Gastrocnemius medialis (tissue), 4 donors: ENCODE results near the gene PRDM2.

Experiments
- POLR2A ChIP-seq, 2 donors: fragments of 450-650 bp; IDR thresholded peaks; one replicate each; pipeline ENCODE4 v1.6.1; 2017; ENCODE audit warnings: antibody characterized with exemption in 2 of 2, mild to moderate bottlenecking in 2 of 2, moderate library complexity in 2 of 2
- TF ChIP-seq, protein P1 (sequence below), 5 experiments: fragments of 450-650 bp in 3 of 5; fragments of 200-600 bp in 2 of 5; sonication (generic) in 2 of 5; IDR thresholded peaks in 4 of 5; conservative IDR thresholded peaks in 1 of 5; 1 replicate in 4 of 5; 2 replicates in 1 of 5; pipeline ENCODE4 v1.5.1; 2016 to 2019; ENCODE audit warnings: antibody characterized with exemption in 5 of 5, mild to moderate bottlenecking in 3 of 5, moderate library complexity in 3 of 5

DNA sequence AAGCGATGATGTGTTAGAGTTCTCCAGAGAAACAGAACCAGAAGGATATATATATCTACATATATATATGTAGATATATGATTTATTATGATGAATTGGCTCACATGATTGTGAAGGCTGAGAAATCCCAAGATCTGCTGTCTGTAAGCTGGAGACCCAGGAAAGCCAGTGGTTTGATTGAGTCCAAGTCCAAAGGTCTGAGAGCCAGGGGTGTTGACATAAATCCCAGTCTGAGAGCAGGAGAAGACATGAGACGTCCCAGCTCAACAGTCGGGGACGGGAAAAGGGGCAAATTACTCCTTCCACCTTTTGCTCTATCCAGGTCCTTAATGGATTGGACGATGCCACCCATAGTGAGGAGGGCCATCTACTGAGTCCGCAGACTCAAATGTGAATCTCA lies 126.6 kb downstream of the PRDM2 start:
- TF ChIP-seq, protein P1, sequence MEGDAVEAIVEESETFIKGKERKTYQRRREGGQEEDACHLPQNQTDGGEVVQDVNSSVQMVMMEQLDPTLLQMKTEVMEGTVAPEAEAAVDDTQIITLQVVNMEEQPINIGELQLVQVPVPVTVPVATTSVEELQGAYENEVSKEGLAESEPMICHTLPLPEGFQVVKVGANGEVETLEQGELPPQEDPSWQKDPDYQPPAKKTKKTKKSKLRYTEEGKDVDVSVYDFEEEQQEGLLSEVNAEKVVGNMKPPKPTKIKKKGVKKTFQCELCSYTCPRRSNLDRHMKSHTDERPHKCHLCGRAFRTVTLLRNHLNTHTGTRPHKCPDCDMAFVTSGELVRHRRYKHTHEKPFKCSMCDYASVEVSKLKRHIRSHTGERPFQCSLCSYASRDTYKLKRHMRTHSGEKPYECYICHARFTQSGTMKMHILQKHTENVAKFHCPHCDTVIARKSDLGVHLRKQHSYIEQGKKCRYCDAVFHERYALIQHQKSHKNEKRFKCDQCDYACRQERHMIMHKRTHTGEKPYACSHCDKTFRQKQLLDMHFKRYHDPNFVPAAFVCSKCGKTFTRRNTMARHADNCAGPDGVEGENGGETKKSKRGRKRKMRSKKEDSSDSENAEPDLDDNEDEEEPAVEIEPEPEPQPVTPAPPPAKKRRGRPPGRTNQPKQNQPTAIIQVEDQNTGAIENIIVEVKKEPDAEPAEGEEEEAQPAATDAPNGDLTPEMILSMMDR (IDR thresholded peaks at IDR 0.05 in 4 of 5, conservative IDR thresholded peaks at IDR 0.05 in 1 of 5): no peak
- TF ChIP-seq POLR2A (IDR thresholded peaks at IDR 0.05): no peak
